ENCODE data around the gene ARMC9. TPM values are rescaled to one million over a fixed set of nuclear protein-coding genes. Genes with fewer than 3 reads are reported as not detected.

Gene ARMC9
- total RNA-seq, 1 experiment from 2014 or later, result 16.4 TPM

DNA sequence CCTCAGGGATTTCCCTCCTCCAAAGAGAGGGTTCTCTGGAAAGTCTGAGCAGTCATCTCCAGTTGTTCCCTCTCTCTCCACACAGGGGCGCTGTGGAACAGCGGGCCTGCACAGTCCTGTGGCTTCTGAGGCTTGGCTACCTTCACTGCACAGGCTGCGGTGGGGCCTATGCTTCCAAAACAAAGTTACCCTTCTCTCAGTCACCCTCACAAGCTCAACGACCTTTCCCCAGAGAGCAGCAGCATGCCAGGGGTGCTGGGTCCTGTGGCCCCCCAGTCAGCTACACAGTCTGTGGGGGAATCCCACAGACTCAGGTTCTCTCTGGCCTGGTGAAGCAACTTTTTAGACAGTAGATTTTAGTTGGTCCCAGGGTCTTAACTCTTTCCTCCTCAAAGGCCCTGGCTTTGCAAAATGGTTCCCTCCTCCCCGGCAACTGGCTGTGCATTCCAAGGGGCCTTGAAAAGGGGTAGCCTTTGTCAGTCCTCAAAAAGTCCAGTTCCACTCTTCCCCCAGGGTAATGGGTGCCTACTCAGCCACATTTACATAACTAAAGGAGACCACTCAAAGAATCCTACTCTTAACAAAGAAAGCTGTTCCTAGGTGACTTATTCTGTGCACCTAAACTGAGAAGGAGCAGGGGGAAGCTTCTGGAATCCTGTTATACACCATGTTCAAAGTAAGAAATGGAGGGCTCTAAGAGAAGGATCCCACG lies 212.0 kb downstream of the ARMC9 start (continued):
- TF ChIP-seq, protein P1, sequence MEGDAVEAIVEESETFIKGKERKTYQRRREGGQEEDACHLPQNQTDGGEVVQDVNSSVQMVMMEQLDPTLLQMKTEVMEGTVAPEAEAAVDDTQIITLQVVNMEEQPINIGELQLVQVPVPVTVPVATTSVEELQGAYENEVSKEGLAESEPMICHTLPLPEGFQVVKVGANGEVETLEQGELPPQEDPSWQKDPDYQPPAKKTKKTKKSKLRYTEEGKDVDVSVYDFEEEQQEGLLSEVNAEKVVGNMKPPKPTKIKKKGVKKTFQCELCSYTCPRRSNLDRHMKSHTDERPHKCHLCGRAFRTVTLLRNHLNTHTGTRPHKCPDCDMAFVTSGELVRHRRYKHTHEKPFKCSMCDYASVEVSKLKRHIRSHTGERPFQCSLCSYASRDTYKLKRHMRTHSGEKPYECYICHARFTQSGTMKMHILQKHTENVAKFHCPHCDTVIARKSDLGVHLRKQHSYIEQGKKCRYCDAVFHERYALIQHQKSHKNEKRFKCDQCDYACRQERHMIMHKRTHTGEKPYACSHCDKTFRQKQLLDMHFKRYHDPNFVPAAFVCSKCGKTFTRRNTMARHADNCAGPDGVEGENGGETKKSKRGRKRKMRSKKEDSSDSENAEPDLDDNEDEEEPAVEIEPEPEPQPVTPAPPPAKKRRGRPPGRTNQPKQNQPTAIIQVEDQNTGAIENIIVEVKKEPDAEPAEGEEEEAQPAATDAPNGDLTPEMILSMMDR (IDR thresholded peaks at IDR 0.05 in 2 of 3, conservative IDR thresholded peaks at IDR 0.05 in 1 of 3; ENCODE audit: borderline replicate concordance in 1 of 3, insufficient read depth in 1 of 3, low read depth in 2 of 3, low read length in 2 of 3), result peak; percentile 20 to 81 (median 69); a peak in 5 of 6 replicates
- TF ChIP-seq CBX3 (IDR thresholded peaks at IDR 0.05; ENCODE audit: low read depth), result peak; percentile 90
- no peak for TF ChIP-seq RAD21 (IDR thresholded peaks at IDR 0.05; ENCODE audit: low read depth)

DNA sequence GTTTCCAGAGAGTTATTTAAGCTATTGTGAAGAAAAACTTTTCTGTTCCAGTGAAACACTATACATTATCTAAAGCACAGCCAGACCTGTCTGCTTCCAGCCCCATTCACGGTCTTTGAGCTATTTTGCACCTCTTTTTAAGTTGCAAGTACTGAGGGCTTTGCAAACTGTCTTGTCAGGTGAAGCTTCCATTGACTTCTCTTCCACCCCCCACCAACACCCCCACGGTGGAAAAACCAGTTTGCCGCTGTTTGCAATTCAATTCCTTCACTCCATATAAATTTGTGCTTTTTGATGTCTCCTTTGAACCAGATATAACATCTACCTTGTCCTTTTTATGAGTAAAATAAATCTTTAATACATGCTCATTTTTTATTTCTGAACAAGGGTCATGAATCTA lies 212.8 kb downstream of the ARMC9 start:
- ATAC-seq (no peak), DNase-seq (ENCODE audit: low read depth, low spot score) (no peak)
- H4K20me1 ChIP-seq (ENCODE audit: insufficient read depth), result no peaks in the 10 kb centered on the region
- H3K27ac ChIP-seq (ENCODE audit: low read depth, low read length), result no peak overlapping the region
- no peaks in the 10 kb centered on the region for H3K27me3 ChIP-seq (ENCODE audit: insufficient read depth, low read length)
- H3K4me2 ChIP-seq (ENCODE audit: low read length), result peak overlapping the region; percentile 88
- POLR2A ChIA-PET, result no interaction called here
- RAD21 ChIA-PET (ENCODE audit: low non-redundant PET in 1 of 2, low total read pairs in 2 of 2, uncharacterized antibody in 2 of 2, unreplicated experiment in 2 of 2), result no interaction called here
- H2AFZ ChIP-seq (ENCODE audit: low read depth, low read length, poor library complexity, severe bottlenecking), result peak overlapping the region; percentile 19
- H3K79me2 ChIP-seq (ENCODE audit: insufficient read depth, low read length), result no peaks in the 10 kb centered on the region
- TF ChIP-seq ELF1 (IDR thresholded peaks at IDR 0.05; ENCODE audit: borderline replicate concordance, low read depth) (no peak), ZFX (IDR thresholded peaks at IDR 0.05) (no peak), ZNF274 (IDR thresholded peaks at IDR 0.05; ENCODE audit: low read depth, low read length) (no peak), EGR1 (IDR thresholded peaks at IDR 0.05; ENCODE audit: low read depth) (no peak)
- TF ChIP-seq, protein P2, sequence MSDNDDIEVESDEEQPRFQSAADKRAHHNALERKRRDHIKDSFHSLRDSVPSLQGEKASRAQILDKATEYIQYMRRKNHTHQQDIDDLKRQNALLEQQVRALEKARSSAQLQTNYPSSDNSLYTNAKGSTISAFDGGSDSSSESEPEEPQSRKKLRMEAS (IDR thresholded peaks at IDR 0.05), result no peak
- H3K4me3 ChIP-seq (replicated peaks in 1 of 2; ENCODE audit: low read depth in 1 of 2, low read length in 2 of 2), result no peak overlapping the region; a peak in 1 of 4 replicates
- intact Hi-C loops (cut with micrococcal nuclease), result loop anchor here (5.0 kb wide), 1 partner anchor 184 kb away; no protein-coding TSS in a partner anchor
- CTCF ChIA-PET, result no interaction called here
- H3K9me2 ChIP-seq (ENCODE audit: insufficient read depth), result no peaks in the 10 kb centered on the region
- no TSS peak for BruUV-seq (replicated peaks)
- H3K36me3 ChIP-seq (ENCODE audit: control insufficient read depth in 1 of 2, insufficient read depth in 2 of 2, low read length in 2 of 2), result no peaks in the 10 kb centered on the region
- H3K9ac ChIP-seq (ENCODE audit: low read length), result no peak overlapping the region
- peaks cover 6 to 14% of the 10 kb centered on the region in 2 experiments; a peak in 2 of 4 replicates for H3K9me3 ChIP-seq (ENCODE audit: control insufficient read depth in 1 of 2, insufficient read depth in 1 of 2, low read depth in 1 of 2, low read length in 2 of 2)
- peaks cover 0 to 13% of the 10 kb centered on the region in 2 experiments; a peak in 1 of 4 replicates for H3K4me1 ChIP-seq (ENCODE audit: control insufficient read depth in 1 of 2, insufficient read depth in 2 of 2, low read length in 2 of 2)
